GM12873 (cell line): ENCODE results near the gene HOXA1.

Source experiments
- TF ChIP-seq, protein P1 (sequence below): IDR thresholded peaks from 2 replicates; pipeline ENCODE4 v1.5.1; 2012; ENCODE audit warnings: low read depth, mild to moderate bottlenecking, moderate library complexity, low read length, control low read depth; ENCODE audit not compliant: insufficient read depth; ENCODE audit errors: missing control alignments

Gene HOXA1

DNA sequence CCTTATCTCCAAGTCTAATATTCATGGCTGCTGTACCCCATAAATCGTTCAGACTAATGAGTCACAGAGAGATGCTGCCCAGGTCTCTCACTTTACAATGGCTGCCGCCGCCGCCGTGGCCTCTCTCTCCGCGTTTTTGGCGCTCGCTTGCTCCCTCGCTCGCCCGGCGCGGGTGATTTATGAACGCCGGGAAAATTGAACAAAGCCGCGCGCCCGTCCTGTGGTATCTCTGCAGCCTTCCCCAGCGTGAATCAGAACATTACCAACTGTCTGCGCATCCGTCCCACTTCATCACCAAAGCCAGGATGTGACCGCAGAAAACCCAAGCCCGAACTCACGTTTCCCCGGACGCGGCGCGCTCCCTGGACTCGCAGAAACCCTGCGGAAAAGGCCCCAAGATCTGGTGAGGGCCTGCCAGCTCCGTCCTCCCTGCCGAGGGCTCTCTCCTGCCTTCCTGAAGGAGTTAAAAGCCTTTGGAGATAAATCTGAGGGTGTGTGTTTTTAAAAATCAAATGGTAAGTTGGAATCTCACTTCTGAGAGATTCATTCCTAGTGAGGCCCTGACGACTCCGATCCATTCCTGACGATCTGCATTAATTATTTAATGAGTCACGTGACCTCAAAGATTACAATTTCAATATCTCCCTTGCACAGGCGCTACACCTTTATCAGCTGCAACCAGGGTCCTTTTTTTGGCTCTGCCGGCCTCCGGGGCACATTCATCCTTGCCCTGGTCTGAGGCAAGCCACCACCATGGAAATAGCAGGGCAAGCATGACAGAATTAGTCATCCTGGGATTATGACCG is 28.5 kb upstream of the HOXA1 start:
- TF ChIP-seq, protein P1, sequence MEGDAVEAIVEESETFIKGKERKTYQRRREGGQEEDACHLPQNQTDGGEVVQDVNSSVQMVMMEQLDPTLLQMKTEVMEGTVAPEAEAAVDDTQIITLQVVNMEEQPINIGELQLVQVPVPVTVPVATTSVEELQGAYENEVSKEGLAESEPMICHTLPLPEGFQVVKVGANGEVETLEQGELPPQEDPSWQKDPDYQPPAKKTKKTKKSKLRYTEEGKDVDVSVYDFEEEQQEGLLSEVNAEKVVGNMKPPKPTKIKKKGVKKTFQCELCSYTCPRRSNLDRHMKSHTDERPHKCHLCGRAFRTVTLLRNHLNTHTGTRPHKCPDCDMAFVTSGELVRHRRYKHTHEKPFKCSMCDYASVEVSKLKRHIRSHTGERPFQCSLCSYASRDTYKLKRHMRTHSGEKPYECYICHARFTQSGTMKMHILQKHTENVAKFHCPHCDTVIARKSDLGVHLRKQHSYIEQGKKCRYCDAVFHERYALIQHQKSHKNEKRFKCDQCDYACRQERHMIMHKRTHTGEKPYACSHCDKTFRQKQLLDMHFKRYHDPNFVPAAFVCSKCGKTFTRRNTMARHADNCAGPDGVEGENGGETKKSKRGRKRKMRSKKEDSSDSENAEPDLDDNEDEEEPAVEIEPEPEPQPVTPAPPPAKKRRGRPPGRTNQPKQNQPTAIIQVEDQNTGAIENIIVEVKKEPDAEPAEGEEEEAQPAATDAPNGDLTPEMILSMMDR: no peak

DNA sequence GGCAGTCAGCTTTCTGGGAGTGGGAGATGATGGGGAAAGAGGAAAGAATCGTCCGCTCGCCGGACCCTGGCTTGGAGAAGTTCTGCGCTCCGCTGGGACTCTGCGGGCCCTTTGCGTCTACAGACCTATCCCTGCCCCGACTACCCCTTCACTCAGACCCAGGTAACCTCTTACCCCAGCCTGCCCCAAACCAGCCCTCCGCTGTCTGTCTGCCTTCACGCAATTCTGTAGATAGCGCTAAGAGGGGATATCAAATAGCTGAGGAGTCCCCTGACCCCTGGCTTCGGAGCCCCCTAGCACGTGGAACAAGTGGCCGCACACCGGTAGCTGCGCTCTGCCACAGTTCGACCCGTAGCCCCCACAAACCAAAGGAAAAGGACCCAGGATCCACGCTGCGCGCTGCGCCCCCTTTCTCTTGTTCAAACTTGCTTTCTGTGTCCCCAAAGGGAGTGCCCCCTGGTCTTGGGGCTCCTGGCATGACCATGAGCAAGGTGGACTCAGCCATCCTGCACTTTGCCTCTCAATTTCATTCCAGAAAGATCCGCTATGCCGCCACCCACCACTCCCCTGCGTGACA is 27.8 kb upstream of the HOXA1 start:
- TF ChIP-seq, protein P1: no peak

DNA sequence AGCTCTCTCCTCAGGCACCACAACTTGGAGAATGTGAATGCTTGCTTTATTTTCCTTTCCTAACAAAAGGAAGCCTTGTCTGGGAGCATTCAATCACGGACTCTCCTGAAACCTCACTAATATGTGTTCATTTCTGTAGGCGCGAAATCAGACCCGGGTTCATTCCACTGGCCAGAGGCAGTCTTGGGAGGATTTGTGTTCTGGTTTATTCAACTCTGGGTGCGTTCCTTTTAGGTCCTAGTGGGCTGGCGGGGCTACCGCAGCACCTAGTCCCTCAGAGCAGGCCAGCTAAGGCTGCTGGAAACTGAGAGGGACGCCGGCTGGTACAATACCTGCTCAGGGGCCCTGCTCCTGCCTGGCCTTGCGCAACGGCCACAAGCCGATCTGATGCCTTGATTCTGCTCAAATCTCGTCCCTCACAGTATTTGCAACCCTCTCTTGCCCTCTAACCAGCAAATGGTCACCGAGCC is 27.2 kb upstream of the HOXA1 start:
- TF ChIP-seq, protein P1: no peak

DNA sequence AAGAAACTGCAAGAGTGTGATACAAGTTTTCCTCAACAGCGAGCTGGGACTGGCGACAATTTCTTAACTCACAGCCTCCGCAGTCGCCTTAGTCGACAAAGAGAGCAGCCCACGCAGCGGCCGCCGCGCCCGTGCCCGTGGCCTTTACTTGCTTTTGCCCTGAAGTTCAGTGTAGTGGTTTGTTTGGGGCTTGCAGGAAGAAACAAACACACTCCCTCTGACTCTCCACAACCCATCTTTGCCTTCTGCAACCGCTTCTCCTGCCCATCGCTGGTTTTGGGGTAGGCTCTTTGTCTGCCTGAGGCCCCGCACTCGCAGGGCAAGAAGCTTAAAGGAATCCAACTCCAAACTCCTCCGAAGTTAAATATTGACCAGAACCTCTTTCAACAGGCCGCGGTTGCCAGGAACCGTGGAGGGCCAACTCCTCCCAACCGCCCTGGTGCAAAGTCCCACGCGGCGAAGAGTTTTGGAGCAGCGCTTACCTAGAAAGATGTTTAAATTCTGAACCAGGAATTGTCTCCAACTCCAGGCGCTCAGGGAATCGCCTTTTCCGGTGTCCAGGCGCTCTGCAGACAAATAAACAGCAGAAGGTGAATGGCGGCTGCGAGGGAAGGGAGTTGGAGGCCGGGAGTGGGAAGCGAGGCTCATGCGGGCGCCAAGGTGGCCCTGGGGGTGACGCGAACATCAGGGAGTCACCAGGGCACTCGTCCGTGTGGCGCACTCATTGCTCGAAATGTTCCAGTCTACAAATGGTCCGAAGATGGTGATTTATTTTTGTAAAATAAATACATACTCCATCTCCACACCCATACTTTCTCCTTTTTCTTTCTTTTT is 26.5 kb upstream of the HOXA1 start:
- TF ChIP-seq, protein P1: no peak

DNA sequence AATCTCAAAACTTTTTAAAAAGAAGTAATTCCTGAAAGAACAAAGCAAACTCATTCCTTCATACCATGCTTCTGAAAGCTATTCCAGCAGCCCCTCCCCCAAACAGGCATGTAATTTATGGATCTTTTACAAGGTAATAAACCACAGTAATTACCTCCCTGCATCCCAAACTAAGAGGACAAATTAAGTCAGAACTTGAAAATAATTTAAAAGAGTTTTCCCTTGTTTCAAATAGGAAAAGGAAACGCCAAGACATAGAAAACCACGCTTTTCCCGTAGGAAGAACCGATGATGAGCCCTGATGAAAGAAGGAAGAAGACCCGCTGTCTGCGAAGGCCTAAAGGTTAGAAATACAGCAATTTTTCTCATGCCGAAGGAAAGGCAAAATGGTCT is 25.9 kb upstream of the HOXA1 start:
- TF ChIP-seq, protein P1: no peak

DNA sequence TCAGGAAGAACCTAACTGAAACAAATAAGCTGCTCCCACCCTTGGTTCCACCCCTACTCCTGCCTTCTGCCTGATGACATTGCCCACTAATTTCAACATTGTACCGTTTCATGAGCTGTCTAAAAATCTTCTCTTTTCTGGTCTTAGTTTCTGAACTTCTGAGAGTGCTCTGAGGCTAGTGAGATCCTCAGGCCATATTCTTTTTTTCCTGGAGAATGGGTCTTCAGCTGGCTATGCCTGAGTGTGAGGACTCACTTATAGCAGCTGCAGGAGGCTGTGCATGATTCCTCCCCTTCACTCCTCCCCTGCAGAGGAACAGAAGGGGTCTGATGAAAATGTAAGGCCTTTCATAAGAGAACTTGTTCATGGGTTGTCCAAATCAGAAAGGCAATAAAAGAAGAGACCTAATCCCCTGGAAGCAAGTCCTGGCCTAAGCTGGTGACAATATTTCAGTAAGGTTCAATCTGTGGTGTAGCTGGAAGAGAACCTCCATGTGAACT is 23.7 kb upstream of the HOXA1 start:
- TF ChIP-seq, protein P1: no peak

DNA sequence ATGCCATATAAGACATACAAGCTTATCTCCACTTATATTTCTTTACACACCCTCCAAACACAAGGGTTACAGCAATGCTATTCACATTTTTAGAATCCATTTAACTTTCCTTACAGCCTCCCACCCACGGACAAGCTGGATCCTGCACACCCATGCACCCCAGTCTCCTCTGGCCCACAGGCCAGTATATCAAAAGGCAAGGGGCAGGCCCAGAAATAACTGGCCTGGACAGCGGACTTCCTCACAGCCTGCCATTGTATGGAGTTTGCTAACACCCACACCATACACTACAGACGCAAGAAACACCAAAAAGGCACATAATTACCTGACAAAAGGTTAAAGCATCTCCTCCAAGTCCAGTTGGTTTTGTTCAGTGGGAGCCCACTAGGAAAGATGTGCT is 22.8 kb upstream of the HOXA1 start:
- TF ChIP-seq, protein P1: no peak
